Measurements from ENCODE around the gene SGCA.

The SGCA gene

DNA sequence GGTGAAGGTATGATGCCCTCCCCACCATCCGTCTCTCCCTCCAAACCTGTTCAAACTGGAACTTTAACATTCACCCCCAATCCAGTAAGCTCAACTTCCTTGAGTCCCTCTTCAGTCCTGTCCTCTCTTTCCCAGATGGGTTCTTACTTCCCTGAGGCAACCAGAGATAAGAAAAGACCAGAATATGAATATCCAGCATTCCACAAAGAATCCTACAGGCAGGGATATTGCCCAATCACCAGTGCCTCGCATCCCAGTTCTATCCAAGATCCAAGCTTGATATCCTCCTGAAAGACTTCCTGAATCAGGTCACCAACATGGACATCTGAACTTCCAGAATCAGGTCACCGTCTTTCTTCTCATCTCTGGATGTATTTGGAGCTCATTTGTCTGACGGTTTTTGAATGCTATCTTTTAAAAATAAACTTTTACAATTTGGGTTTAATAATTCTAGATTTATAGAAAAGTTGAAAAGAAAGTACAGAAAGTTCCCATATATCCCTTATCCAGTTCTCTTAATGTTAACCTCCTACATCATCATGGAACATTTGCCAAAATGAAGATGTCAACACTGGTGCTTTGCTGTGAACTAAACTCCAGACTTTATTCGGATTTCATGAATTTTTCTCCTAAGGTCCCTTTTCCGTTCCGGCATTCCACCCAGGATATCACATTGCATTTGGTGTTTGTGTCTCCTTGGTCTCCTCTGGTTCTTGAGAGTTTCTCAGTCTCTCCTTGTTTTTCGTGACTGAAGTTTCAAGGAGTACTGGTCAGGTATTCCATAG, 49.4 kb downstream of the SGCA start:
- H3K79me2 ChIP-seq (ENCODE audit: control insufficient read depth, low read length), result no peaks in the 10 kb centered on the region
- no peaks in the 10 kb centered on the region for H3K4me1 ChIP-seq (ENCODE audit: control insufficient read depth, low read length)
- no peaks in the 10 kb centered on the region for H3K36me3 ChIP-seq (ENCODE audit: control insufficient read depth, low read length)
- H3K9me2 ChIP-seq (replicated peaks; ENCODE audit: control insufficient read depth, low read length), result no peaks in the 10 kb centered on the region
- H3K4me2 ChIP-seq (ENCODE audit: low read length), result no peak overlapping the region
- peaks cover 19% of the 10 kb centered on the region for H3K27me3 ChIP-seq (ENCODE audit: control insufficient read depth, low read length)
- H3F3A ChIP-seq (ENCODE audit: control insufficient read depth, insufficient read depth), result no peaks in the 10 kb centered on the region
- no peak overlapping the region for H3K27ac ChIP-seq (ENCODE audit: low read depth, low read length)
- H3K9me3 ChIP-seq (ENCODE audit: control insufficient read depth, insufficient read depth, low read length), result no peaks in the 10 kb centered on the region
- H3K4me3 ChIP-seq (ENCODE audit: low read length), result no peak overlapping the region
- TF ChIP-seq, protein P1, sequence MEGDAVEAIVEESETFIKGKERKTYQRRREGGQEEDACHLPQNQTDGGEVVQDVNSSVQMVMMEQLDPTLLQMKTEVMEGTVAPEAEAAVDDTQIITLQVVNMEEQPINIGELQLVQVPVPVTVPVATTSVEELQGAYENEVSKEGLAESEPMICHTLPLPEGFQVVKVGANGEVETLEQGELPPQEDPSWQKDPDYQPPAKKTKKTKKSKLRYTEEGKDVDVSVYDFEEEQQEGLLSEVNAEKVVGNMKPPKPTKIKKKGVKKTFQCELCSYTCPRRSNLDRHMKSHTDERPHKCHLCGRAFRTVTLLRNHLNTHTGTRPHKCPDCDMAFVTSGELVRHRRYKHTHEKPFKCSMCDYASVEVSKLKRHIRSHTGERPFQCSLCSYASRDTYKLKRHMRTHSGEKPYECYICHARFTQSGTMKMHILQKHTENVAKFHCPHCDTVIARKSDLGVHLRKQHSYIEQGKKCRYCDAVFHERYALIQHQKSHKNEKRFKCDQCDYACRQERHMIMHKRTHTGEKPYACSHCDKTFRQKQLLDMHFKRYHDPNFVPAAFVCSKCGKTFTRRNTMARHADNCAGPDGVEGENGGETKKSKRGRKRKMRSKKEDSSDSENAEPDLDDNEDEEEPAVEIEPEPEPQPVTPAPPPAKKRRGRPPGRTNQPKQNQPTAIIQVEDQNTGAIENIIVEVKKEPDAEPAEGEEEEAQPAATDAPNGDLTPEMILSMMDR (IDR thresholded peaks at IDR 0.05; ENCODE audit: low read depth, low read length, poor library complexity, severe bottlenecking), result no peak
- no peak for TF ChIP-seq EZH2phosphoT487 (IDR thresholded peaks at IDR 0.05; ENCODE audit: borderline replicate concordance, low read length)
- no peaks in the 10 kb centered on the region for H4K20me1 ChIP-seq (ENCODE audit: control insufficient read depth, insufficient read depth, low read depth, low read length)

DNA sequence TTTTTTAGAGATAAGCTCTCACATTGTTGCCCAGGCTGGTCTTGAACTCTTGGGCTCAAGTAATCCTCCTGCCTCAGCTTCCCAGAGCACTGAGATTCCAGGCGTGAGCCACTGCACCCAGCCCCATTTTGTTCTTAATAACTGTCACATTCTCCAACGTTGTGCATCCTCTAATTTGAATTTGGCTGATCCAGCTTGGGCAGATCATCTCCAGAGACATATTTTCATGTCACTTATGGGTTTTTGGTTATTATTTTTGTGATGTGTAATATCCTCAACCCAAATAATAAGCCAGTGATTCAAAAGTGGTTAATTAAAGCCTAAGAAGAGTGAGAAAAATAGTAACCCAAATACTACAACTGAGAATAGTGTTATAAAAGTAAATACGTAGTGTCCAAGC, 51.8 kb downstream of the SGCA start:
- H3F3A ChIP-seq (ENCODE audit: control insufficient read depth, insufficient read depth), result no peaks in the 10 kb centered on the region
- no peaks in the 10 kb centered on the region for H3K27me3 ChIP-seq (ENCODE audit: control insufficient read depth, low read length)
- H3K9me2 ChIP-seq (replicated peaks; ENCODE audit: control insufficient read depth, low read length), result no peaks in the 10 kb centered on the region
- no peak overlapping the region for H3K27ac ChIP-seq (ENCODE audit: low read depth, low read length)
- no peaks in the 10 kb centered on the region for H3K36me3 ChIP-seq (ENCODE audit: control insufficient read depth, low read length)
- no peaks in the 10 kb centered on the region for H3K79me2 ChIP-seq (ENCODE audit: control insufficient read depth, low read length)
- no peaks in the 10 kb centered on the region for H4K20me1 ChIP-seq (ENCODE audit: control insufficient read depth, insufficient read depth, low read depth, low read length)
- H3K9me3 ChIP-seq (ENCODE audit: control insufficient read depth, insufficient read depth, low read length), result no peaks in the 10 kb centered on the region
- TF ChIP-seq, protein P1 (IDR thresholded peaks at IDR 0.05; ENCODE audit: low read depth, low read length, poor library complexity, severe bottlenecking), result no peak
- TF ChIP-seq EZH2phosphoT487 (IDR thresholded peaks at IDR 0.05; ENCODE audit: borderline replicate concordance, low read length), result no peak
- H3K4me1 ChIP-seq (ENCODE audit: control insufficient read depth, low read length), result no peaks in the 10 kb centered on the region
- H3K4me2 ChIP-seq (ENCODE audit: low read length), result no peak overlapping the region
- H3K4me3 ChIP-seq (ENCODE audit: low read length), result no peak overlapping the region

DNA sequence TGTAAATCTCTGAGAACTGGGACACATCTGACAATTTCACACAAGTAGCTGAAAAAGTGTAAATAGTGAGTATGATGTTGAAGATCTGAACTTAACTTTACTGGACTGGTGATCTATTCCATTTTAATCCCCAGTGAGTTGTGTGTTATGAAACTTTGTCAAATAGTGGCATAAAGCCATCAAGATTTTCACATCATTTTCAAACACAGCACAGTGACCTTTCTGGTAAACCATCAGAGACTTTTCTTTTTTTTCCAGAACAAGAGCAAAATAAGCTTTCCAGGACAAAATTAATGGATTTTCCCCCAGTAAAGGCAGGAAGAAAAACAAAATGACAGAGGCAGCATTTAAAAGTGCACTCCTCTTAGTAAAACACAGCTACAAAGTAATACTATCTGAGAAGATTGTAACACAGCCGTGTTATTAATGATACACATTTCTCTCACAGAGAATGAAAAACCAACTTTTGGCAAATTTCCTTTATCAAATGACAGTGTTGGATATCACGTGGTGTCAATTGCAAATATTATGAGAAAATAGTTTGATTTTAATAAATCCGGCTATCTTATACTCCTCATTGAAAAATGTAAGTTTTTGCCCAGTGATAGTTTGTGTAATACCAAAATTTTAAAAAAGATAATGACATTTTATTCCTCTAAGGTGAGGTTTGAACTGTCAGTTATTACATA, 52.4 kb downstream of the SGCA start:
- H3K4me1 ChIP-seq (ENCODE audit: control insufficient read depth, low read length), result no peaks in the 10 kb centered on the region
- TF ChIP-seq, protein P1 (IDR thresholded peaks at IDR 0.05; ENCODE audit: low read depth, low read length, poor library complexity, severe bottlenecking), result no peak
- no peak for TF ChIP-seq EZH2phosphoT487 (IDR thresholded peaks at IDR 0.05; ENCODE audit: borderline replicate concordance, low read length)

More for the DNA sequence above, 52.4 kb downstream of the SGCA start:
- Histone ChIP-seq H3K79me2 (ENCODE audit: control insufficient read depth, low read length) (no peaks in the 10 kb centered on the region), H4K20me1 (ENCODE audit: control insufficient read depth, insufficient read depth, low read depth, low read length) (no peaks in the 10 kb centered on the region), H3K4me2 (ENCODE audit: low read length) (no peak overlapping the region), H3K27ac (ENCODE audit: low read depth, low read length) (no peak overlapping the region), H3K4me3 (ENCODE audit: low read length) (no peak overlapping the region), H3K36me3 (ENCODE audit: control insufficient read depth, low read length) (no peaks in the 10 kb centered on the region), H3F3A (ENCODE audit: control insufficient read depth, insufficient read depth) (no peaks in the 10 kb centered on the region), H3K9me2 (replicated peaks; ENCODE audit: control insufficient read depth, low read length) (no peaks in the 10 kb centered on the region), H3K27me3 (ENCODE audit: control insufficient read depth, low read length) (no peaks in the 10 kb centered on the region), H3K9me3 (ENCODE audit: control insufficient read depth, insufficient read depth, low read length) (no peaks in the 10 kb centered on the region)
